ENCODE measurements around the gene CRACR2A.

CRACR2A gene

DNA sequence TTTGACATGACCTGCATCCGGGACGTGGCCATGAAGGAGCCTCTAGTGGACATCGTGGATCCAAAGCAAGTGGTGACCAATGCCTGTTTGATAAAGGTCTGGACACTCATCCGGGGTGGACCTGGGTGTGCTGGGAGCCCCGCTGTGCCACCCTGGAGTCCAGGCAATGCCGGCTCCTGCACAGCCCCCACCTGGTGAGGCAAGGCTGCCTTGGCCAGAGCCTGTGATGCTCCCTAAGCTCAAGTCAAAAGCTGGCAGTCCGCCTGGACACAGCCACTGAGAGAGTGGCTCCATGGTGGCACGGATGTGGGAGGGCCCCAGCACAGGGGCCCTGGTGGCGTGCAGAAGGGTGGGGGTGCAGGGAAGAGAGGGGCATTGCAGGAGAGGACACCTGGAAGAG, 176.0 kb downstream of the CRACR2A start:
- H3K4me3 ChIP-seq (ENCODE audit: control insufficient read depth, low read depth, low read length): no peak overlapping the region
- DNase-seq (ENCODE audit: low read depth): no peak
- TF ChIP-seq CTCF (conservative IDR thresholded peaks at IDR 0.05; ENCODE audit: control insufficient read depth, insufficient read depth, low read depth, low read length): no peak

DNA sequence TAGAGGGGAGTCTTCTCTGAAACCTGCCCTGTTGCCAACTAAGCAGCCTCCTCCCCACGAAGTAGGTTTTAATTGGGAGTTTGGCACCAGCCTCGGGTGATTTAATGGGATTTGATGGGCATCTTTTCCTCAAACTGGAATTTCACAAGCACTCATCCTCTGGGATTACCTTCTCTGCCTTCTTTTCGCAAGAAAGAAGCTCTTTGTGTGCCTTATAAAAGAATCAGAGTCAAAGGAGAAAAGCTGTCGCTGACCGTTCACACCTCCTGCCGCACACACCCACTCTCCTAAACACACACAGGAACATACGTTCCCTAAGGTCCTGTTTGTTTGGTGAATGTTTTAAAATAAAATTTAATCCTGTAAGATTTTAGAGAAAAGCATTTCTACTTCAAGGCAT, 177.9 kb downstream of the CRACR2A start:
- DNase-seq (ENCODE audit: low read depth): no peak
- H3K4me3 ChIP-seq (ENCODE audit: control insufficient read depth, low read depth, low read length): no peak overlapping the region
- no peak for TF ChIP-seq CTCF (conservative IDR thresholded peaks at IDR 0.05; ENCODE audit: control insufficient read depth, insufficient read depth, low read depth, low read length)

GRCh38 chr12:3572560-3572959, 180.3 kb downstream of the CRACR2A start:
- H3K4me3 ChIP-seq (ENCODE audit: control insufficient read depth, low read depth, low read length): no peak overlapping the region
- TF ChIP-seq CTCF (conservative IDR thresholded peaks at IDR 0.05; ENCODE audit: control insufficient read depth, insufficient read depth, low read depth, low read length): no peak
- DNase-seq (ENCODE audit: low read depth): no peak

DNA sequence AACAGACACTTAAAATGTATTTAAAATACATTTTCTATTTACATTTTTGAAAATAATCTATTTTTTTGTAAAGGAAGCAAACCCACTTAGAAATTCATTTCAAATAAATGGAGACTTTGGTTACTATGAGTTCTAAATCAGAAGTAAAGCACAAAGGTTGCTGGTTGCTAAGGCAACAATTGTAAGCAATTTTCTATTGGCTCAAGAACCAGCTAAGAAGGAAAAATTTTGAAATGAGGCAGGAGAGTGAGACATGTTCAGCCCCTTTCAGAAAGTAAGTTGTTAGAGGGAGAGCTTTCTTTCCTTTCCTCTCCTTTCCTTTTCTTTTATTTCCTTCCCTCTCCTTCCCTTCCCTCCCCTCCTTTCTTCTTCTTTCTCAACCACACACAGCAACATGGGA, 181.2 kb downstream of the CRACR2A start:
- TF ChIP-seq CTCF (conservative IDR thresholded peaks at IDR 0.05; ENCODE audit: control insufficient read depth, insufficient read depth, low read depth, low read length): no peak
- no peak for DNase-seq (ENCODE audit: low read depth)
- H3K4me3 ChIP-seq (ENCODE audit: control insufficient read depth, low read depth, low read length): no peak overlapping the region

DNA sequence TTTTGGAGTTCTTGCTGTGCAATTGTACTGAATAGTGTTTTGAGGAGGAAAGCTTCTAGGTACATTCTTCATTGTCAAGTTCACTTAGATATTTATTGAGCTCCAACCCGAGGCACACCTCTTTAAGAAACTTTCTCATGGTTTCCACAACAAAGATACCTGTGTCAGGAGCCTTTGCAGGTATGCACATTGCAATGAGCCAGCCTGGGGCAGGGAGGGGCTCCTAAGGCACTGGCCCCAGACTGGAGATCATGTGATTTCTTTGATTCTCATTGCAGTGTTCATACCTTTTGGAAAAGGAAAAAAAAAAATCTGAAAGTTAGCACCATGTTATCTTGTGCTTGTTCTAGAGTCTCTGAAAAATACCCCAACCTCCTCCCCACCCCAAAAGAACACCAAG, 181.6 kb downstream of the CRACR2A start:
- H3K4me3 ChIP-seq (ENCODE audit: control insufficient read depth, low read depth, low read length): no peak overlapping the region
- no peak for TF ChIP-seq CTCF (conservative IDR thresholded peaks at IDR 0.05; ENCODE audit: control insufficient read depth, insufficient read depth, low read depth, low read length)
- no peak for DNase-seq (ENCODE audit: low read depth)

DNA sequence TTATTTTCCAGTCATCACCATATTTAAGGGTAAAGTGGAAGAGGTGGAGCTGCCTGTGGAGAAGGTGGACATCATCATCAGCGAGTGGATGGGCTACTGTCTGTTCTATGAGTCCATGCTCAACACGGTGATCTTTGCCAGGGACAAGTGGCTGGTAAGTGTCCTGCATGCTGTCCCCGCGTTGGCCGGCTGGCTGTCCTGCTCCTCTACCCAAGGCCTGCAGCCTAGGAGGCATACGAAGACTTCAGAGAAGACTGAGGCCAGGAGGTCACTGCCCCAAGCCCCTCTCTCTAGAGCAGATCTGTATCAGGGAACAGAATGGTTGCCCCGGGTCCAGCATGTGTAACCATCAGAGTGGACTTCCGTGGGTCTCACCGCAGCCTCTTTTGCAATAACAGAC, 184.2 kb downstream of the CRACR2A start:
- no peak overlapping the region for H3K4me3 ChIP-seq (ENCODE audit: control insufficient read depth, low read depth, low read length)
- TF ChIP-seq CTCF (conservative IDR thresholded peaks at IDR 0.05; ENCODE audit: control insufficient read depth, insufficient read depth, low read depth, low read length): no peak
- DNase-seq (ENCODE audit: low read depth): no peak

DNA sequence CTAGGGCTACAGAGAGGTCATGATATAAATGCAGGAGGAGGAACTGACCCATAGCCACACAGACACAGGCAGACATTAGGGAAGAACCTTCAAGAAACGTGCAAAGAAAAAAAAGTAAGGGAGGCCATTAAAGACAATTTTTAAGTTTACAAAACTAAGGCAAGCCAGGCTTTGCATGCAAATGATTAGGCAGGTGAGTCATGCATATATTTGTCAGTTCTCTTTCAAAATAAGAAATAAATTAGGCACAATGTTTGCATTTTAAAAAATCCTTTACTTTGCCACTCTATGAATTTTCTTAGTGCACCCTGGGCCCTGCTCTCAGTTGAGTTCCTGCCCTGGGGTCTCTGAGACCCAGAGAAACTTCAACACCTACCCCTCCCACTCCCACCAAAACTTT, 186.9 kb downstream of the CRACR2A start:
- TF ChIP-seq CTCF (conservative IDR thresholded peaks at IDR 0.05; ENCODE audit: control insufficient read depth, insufficient read depth, low read depth, low read length): no peak
- no peak for DNase-seq (ENCODE audit: low read depth)
- H3K4me3 ChIP-seq (ENCODE audit: control insufficient read depth, low read depth, low read length): no peak overlapping the region

All from fibroblast of mammary gland (primary cell).